K562 (cell line): ENCODE results near the gene WNT3. TPM values are rescaled to one million over a fixed set of nuclear protein-coding genes. Genes with fewer than 3 reads are reported as not detected.

Experiments
- FOXA3 ChIP-seq, 2 experiments: fragments of 450-650 bp in 1 of 2; sonication (generic) in 1 of 2; formaldehyde crosslinking; IDR thresholded peaks in 1 of 2; conservative IDR thresholded peaks in 1 of 2; 2 replicates each; pipeline versions ENCODE4 v1.4.0 to v1.8.0; 2020 to 2022; ENCODE audit warnings: mild to moderate bottlenecking in 2 of 2, missing genetic modification reagents in 1 of 2
- HMGXB4 ChIP-seq: sonication (generic); formaldehyde crosslinking; IDR thresholded peaks from 2 replicates; pipeline ENCODE4 v1.8.1; 2023; ENCODE audit warnings: mild to moderate bottlenecking, missing genetic modification reagents
- ZNF347 ChIP-seq: fragments of 450-650 bp; formaldehyde crosslinking; IDR thresholded peaks from 2 replicates; pipeline ENCODE4 v1.4.0; 2020; ENCODE audit warnings: low read depth, mild to moderate bottlenecking, moderate library complexity
- polyA plus RNA-seq, 8 experiments: library from polyadenylated mRNA; depleted of rRNA in 4 of 8; stranded (reverse) in 5 of 8; unstranded in 3 of 8; fragments of >200 nt; fragmentation: Nextera tagmentation in 2 of 8; fragmentation: Illumina TruSeq in 1 of 8; extraction: Ambion mirVana in 2 of 8; extraction: Trizol in 1 of 8; gene quantifications; 2 replicates each; pipeline versions ENCODE4 v1.2.1 to v1.2.3, GENCODE V29; 2011 to 2014; ENCODE audit warnings: inconsistent platforms in 1 of 8, missing spikeins in 1 of 8
- total RNA-seq, 7 experiments: library from RNA; depleted of rRNA in 6 of 7; stranded (reverse); fragments of >200 nt in 6 of 7; fragmentation: Illumina TruSeq in 2 of 7; extraction: Trizol in 2 of 7; gene quantifications; 2 replicates each; pipeline versions ENCODE4 v1.2.1 to v1.2.3, GENCODE V29; 2011 to 2021; ENCODE audit warnings: low replicate concordance in 1 of 7
- TF ChIP-seq, protein P1 (sequence below): fragments of 450-650 bp; IDR thresholded peaks from 2 replicates; pipeline ENCODE4 v1.6.1; 2018; ENCODE audit not compliant: partially characterized antibody
- TF ChIP-seq, protein P2 (sequence below): sonication (generic); formaldehyde crosslinking; IDR thresholded peaks from 2 replicates; pipeline ENCODE4 v1.8.1; 2023; ENCODE audit warnings: mild to moderate bottlenecking, missing genetic modification reagents

Gene WNT3
- total and polyA plus RNA-seq, 9 of the 15 experiments (the other 6 are each of a cell fraction or from before 2014, with no cell fraction given): 1.5 to 6.1 (median 3.3) TPM

DNA sequence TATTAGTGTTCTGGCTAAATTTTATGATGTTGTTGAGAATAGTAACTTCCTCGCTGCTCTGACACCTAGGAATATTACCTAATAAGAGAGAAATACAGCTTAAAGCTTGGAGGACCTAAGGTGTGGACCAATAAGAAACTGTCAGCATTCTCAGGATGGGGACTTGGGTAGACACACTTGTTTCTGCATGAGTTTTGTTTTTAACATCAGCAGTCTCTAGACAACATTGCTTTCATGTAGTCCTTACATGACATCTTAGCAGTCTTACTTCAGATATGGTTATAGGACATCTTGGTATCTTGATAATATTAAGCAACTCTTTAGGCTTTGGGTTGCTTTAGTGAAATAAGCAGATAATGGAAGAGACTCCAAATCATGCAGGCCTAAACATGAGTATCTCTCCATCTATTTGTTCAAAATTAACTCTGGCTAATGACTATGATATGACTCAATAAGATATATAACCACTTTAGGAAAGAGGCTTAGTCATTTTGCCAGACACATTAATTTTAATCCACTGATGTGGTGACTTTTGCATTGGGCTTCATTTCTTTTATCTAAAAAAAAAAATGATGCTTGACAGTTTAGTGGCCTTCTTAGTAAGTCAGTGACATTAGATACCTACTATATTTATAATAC, 84.5 kb downstream of the WNT3 start (continued):
- TF ChIP-seq, protein P1, sequence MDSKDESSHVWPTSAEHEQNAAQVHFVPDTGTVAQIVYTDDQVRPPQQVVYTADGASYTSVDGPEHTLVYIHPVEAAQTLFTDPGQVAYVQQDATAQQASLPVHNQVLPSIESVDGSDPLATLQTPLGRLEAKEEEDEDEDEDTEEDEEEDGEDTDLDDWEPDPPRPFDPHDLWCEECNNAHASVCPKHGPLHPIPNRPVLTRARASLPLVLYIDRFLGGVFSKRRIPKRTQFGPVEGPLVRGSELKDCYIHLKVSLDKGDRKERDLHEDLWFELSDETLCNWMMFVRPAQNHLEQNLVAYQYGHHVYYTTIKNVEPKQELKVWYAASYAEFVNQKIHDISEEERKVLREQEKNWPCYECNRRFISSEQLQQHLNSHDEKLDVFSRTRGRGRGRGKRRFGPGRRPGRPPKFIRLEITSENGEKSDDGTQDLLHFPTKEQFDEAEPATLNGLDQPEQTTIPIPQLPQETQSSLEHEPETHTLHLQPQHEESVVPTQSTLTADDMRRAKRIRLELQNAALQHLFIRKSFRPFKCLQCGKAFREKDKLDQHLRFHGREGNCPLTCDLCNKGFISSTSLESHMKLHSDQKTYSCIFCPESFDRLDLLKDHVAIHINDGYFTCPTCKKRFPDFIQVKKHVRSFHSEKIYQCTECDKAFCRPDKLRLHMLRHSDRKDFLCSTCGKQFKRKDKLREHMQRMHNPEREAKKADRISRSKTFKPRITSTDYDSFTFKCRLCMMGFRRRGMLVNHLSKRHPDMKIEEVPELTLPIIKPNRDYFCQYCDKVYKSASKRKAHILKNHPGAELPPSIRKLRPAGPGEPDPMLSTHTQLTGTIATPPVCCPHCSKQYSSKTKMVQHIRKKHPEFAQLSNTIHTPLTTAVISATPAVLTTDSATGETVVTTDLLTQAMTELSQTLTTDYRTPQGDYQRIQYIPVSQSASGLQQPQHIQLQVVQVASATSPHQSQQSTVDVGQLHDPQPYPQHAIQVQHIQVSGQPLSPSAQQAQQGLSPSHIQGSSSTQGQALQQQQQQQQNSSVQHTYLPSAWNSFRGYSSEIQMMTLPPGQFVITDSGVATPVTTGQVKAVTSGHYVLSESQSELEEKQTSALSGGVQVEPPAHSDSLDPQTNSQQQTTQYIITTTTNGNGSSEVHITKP: no peak
- TF ChIP-seq, protein P2, sequence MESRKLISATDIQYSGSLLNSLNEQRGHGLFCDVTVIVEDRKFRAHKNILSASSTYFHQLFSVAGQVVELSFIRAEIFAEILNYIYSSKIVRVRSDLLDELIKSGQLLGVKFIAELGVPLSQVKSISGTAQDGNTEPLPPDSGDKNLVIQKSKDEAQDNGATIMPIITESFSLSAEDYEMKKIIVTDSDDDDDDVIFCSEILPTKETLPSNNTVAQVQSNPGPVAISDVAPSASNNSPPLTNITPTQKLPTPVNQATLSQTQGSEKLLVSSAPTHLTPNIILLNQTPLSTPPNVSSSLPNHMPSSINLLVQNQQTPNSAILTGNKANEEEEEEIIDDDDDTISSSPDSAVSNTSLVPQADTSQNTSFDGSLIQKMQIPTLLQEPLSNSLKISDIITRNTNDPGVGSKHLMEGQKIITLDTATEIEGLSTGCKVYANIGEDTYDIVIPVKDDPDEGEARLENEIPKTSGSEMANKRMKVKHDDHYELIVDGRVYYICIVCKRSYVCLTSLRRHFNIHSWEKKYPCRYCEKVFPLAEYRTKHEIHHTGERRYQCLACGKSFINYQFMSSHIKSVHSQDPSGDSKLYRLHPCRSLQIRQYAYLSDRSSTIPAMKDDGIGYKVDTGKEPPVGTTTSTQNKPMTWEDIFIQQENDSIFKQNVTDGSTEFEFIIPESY (CRISPR knock-in tag): no peak
- TF ChIP-seq FOXA3 (CRISPR knock-in tag; conservative IDR thresholded peaks at IDR 0.05 in 1 of 2, IDR thresholded peaks at IDR 0.05 in 1 of 2): no peak
- no peak for TF ChIP-seq HMGXB4
- no peak for TF ChIP-seq ZNF347 (CRISPR knock-in tag)
